SW 1271 (cell line): ENCODE data around the gene PNPT1.
A peak's percentile ranks its signal among the peaks of the same experiment; 100 is the strongest.

Experiments
- DNase-seq, 2 experiments: peaks; one replicate each; lab custom pipeline; 2025; lab: John Stamatoyannopoulos, UW

The PNPT1 gene

GRCh38 chr2:55668956-55669355 is 24.7 kb downstream of the PNPT1 start:
- DNase-seq: no peak

- no peak for DNase-seq
Measured at GRCh38 chr2:55653255-55653654, 40.4 kb downstream of the PNPT1 start.

DNA sequence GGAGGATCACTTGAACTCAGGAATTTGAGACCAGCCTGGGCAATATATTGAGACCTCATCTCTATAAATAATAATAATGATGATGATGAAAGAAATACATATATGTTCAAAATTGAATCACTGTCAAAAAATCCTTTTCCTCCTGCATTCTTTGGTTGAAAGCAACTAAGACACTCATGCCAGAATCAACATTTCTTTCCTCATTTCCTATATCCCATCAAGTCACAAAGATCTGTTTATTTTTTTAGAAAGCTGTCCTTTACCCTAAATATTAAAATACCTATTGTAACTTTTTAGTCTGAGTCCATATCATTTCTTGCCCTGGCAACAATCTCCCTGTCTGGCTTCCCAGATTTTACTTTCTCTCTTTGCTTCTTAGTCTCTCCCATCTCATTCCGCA is 44.4 kb downstream of the PNPT1 start:
- DNase-seq: no peak

GRCh38 chr2:55636831-55637230 is 56.8 kb downstream of the PNPT1 start:
- no peak for DNase-seq

GRCh38 chr2:55628931-55629330 is 64.7 kb downstream of the PNPT1 start:
- DNase-seq: no peak

DNA sequence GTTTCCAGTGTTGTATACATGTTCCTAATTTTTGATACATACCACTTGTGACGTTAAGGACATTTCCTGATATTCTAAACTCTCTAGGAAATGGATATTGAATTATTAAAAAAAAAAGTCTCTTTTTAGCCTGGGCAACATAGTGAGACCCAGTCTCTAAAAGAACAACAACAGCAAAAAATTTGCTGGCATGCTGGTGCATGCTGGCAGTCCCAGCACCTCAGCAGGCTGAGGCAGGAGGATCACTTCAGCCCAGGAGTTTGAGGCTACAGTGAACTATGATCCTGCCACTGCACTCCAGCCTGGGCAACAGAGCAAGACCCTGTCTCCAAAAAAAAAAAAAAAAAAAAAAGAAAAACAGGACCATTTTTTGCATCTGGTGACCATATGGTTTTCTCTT is 65.7 kb downstream of the PNPT1 start:
- DNase-seq: no peak

DNA sequence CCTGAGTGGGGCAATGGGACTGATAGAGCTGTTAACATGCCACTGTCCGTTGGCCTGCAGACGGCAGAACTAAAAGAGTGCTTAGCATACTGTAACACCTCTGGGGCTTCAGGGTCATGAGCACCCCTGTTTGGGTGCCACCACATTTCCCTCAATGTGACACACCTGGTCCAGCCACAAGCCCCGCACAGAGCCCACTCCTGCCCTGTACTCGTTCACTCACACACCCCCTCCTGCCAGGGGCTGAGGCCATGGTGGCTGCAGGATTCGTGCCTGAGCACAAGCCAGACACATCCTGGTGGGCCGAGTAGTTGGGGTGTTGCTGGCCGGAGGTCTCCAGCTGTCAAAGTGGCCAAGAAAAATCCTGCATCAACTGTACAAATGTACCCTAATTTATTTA is 71.8 kb downstream of the PNPT1 start:
- DNase-seq: no peak

- peak; percentile 2 to 19 for DNase-seq
Measured at GRCh38 chr2:55620123-55620779, 73.4 kb downstream of the PNPT1 start.

DNA sequence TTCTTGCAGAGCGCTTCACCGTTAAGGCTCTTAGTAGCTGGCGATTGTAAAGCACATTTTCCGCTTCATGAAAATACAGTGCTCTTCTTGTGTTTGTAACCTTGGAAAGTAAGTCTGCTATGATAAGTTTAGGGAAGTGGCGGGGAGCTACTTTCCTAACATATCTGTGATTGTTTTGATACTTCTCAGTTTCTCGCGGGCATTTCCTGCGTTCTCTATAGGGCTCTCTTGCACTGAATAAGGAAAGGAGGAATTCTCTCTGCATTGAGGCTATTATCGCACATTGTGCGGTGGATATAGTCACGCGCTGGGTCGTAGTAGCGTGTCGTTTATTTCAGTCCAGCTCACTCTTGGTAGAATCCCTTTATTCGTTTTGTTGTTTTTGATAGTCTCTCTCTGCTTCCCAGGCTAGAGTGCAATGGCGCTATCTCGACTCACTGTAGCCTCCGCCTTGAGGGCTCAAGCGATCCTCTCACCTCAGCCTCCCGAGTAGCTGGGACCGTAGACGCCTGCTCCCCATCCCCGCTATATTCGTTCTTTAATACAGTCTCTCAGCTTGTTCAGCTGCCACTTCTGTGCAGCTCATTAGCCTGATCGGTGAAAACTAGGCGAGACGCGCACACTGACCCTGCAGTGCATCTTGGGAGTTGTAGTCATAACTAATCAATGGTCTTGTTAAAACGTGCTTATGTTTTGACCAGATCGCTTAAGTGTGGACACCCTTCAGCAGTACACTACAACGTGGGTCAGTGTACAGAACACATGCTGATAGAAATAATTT is 75.2 kb downstream of the PNPT1 start:
- peak; percentile 16 to 66 for DNase-seq

DNA sequence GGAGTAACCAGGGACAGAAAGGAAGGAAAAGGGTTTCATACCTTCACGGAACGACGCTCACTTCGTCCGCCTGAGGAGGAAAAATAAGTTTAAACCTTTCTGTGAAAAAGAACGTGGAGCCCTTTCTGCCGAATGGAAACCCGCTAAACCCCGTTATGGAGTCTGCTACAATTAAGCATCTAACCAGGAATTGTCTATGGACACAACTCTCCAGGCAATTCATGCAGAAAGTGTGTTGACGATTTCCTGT is 75.7 kb downstream of the PNPT1 start:
- DNase-seq: no peak

DNA sequence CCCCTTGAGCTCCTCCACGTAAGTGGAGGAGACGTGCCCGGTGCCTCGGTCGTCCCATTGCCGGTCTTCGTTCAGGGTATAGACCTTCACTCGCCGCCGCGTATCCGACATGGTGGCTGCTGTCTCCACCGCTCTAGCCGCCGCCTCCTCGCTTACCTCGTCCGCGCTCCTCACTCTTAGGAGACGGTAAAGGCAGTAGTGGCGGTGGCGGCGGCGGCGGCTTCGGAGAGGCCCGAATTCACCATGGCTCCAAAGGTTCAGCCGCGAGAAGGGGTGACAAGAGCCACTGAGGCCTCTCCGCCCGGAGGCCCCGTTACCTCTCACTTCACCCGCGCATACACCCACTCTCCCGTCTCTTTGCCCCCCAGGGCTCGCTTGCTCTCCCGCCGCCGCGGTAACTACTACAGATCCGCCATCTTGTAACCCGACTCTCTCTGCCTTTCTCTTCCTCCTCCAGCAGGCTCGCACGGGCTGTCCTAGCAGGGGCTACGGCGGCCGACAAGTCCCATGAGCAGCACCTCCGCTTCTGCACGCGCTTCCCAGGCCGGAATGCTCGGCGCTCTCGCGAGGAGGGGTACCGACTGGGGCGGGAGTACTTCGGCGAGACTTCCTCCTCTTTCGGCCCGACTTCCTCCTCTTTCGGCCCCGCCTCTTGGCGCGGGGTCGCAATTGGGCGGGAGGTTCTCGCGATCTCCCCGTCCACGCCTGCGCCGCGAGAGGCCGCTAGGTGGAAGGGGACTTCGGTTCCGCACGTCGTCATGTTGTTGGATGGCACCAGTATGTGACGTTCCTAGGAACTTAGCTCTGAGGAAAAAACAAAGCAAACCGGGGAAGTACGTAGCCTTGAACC is 76.2 kb downstream of the PNPT1 start, which contains the start of gene PPP4R3B:
Gene PPP4R3B, minus strand, starts transcription at position 448 of the 850 bp plus-strand sequence. Its CDS starts 337 bp downstream, at position 111.
- DNase-seq: peak; percentile 98 to 99

- DNase-seq: peak; percentile 35 to 68
Measured at GRCh38 chr2:55616551-55617174, 77.0 kb downstream of the PNPT1 start.

DNA sequence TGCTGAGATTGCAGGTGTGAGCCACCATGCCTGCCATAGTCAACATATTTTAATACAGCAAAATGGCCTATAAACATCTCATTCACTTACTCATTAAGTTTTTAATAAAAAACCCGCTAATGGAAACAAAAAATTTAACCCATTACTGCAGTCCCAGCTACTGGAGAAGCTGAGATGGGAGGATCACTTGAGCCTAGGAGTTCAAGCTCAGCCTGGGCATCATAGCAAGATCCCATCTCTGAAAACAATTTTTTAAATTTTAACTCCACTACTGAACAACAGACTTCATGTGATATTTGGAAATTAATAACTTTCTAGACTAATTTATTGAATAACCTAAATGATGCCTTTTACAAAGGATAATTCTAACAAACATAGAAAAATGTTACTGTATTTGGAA is 81.6 kb downstream of the PNPT1 start:
- DNase-seq: no peak

DNA sequence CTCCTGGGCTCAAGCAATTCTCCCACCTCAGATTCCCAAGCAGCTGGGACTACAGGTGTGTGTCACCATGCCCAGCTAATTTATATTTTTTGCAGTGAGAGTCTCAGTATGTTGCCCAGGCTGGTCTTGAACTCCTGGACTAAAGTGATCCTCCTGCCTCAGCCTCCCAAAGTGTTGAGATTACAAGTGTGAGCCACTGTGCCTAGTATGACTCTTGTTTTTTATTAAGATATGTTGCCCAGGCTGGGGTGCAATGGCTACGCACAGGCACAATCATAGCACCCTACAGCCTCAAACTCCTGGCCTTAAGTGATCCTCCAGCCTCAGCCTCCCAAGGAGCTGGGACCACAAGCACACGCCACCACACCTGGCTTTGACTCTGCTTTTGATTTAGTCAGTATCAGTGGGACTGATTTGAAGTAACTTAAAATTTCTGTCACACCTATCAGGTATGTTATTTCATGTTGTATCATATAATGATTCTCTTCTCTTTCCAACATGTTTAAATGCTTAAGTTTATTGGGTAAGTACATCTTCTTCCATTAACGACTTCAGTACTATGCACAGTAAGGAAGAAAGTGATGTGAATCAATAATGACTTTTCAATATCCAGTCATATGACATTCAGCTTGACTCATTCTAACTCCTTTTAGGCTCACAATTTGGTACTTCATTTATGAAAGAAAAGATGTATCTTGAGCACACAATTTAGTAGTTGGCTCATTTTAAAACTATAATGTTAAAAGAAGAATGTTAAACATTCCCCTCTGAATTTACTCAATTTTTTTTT is 82.5 kb downstream of the PNPT1 start:
- no peak for DNase-seq

GRCh38 chr2:55609938-55610578 is 83.6 kb downstream of the PNPT1 start:
- DNase-seq: no peak

DNA sequence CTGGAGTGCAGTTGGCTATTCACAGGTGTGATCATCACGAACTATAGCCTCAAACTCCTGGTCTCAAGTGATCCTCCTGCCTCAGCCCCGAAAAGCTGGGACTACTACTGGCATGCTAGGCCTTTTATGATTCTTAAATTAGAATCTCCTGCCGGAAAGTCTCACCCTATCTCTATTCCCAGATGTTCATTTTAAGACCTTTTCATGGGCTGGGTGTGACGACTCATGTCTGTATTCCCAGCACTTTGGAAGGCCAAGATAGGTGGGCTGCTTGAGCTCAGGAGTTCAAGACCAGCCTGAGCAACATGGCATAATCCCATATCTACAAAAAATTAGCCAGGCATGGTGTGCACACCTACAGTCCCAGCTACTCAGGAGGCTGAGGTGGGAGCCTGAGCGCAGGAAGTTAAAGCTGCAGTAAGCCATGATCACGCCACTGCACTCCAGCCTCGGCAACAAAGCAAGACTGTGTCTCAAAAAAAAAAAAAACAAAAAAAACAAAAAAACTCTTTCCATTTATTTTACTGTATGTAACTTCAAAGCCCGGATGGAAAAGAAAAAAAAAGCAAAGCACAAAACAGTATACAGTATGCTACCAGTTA is 84.3 kb downstream of the PNPT1 start:
- no peak for DNase-seq

GRCh38 chr2:55607717-55608116 is 85.9 kb downstream of the PNPT1 start:
- no peak for DNase-seq

DNA sequence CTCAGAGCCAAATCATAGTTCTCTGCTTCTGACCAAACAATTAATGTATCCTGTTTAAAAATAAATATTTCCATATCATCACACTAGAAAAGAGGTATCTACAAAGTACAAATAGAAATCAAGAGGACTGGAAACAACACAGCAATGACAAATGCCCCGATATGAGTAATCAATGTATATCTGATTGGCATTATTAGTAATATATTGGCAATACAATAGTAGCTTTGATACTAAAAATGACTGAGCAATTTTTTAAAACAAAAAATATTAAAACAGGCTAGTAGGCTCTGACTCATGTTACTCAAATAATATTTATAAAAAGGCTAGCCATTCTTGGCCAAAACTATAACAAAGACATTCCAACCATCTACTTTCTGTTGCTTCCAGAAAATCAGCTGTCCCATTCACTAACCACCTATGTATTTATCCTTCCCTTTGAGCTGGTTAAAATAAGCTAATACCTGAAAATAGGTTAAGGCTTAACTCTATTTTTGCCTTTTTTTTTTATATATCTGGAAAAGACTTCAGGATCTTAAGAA is 89.5 kb downstream of the PNPT1 start:
- DNase-seq: no peak

GRCh38 chr2:55601849-55602248 is 91.8 kb downstream of the PNPT1 start:
- DNase-seq: no peak

- DNase-seq: no peak
Measured at GRCh38 chr2:55598056-55598795, 95.4 kb downstream of the PNPT1 start.
